Stimulated activated CD4-positive, alpha-beta T cell treated with anti-CD3 and anti-CD28 coated beads, Interleukin-2, amount 100 ng/mL, for 48 hours (primary cell): ENCODE data around the gene TGFBRAP1.
A peak's percentile ranks its signal among the peaks of the same experiment; 100 is the strongest.

Experiments
- DNase-seq, 2 donors: peaks; one replicate each; pipeline ENCODE4 v3.0.0-alpha.2; 2020

Gene TGFBRAP1

DNA sequence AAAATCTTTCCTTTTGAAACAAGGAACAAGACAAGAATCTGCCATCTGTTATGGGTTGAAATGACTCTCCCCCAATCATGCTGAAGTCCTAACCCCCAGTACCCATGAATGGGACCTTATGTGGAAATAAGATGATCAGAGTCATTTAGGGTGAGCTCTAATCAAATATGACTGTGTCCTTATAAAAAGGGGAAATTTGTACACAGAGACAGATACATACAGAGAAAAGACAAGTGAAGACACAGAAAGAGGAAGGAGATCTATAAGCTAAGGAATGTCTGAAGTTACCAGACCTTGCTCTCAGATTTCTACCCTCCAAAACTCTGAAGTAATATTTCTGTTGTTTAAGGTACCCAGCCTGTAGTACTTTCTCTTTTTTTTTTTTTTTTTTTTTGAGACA, 15.7 kb downstream of the TGFBRAP1 start:
- DNase-seq = no peak

- no peak for DNase-seq
These were observed 20.4 kb downstream of the TGFBRAP1 start for GRCh38 chr2:105309147-105309545.

DNA sequence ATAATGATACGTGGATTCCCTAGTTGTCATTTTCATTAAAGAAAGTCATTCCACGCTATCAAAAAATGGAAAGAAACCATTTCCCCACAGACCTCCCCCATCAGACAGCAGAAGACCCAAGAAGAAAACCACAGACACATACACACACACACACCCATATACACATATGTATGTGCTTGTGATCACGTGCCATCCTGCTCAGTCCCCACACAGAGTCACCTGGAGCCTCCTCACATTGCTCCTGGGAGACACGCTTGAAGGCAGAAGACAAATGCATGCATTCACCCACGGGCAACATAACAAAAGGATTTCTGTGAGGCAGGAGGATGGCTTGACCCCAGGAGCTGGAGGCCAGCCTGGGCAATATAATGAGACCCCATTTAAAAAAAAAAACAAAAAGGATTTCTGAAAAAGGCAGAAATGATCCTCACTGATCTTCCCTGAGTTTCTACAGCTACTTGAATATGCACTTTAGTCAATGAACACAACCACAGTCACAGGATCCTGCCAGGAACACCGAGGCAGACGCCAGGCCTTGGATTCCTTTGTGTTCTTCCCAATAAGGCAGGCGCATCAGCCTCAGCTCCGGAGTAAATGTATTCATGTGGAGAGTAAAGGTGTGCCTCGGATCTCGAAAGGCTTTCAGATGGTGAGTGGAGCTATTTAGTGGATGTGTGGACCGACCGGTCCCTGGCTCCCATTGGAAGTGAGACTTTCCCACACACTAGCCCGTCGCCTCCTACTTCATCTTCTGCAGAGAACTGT, 21.0 kb downstream of the TGFBRAP1 start:
- no peak for DNase-seq

- no peak for DNase-seq
These were observed 21.6 kb downstream of the TGFBRAP1 start for GRCh38 chr2:105307962-105308361.

GRCh38 chr2:105307550-105307949, 22.0 kb downstream of the TGFBRAP1 start:
- no peak for DNase-seq

GRCh38 chr2:105307146-105307545, 22.4 kb downstream of the TGFBRAP1 start:
- no peak for DNase-seq

GRCh38 chr2:105301646-105302045, 27.9 kb downstream of the TGFBRAP1 start:
- DNase-seq = no peak

DNA sequence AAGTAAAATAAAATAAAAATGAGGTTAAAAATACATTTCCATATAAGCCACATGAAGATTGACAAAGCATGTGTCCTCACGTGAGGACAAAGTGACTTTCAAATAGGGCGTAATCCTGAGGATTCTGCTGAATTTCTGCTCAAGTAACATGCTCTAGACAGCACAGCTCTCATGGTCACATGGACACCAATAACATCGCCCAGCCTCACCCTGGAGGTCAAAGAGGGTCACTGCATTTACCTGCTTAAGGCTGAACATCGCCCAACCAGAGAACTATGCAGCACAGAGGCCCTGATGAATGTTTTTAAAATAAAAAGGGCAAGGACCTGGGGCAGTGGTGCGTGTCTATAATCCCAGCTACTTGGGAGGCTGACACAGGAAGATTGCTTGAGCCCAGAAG, 30.2 kb downstream of the TGFBRAP1 start:
- no peak for DNase-seq

DNA sequence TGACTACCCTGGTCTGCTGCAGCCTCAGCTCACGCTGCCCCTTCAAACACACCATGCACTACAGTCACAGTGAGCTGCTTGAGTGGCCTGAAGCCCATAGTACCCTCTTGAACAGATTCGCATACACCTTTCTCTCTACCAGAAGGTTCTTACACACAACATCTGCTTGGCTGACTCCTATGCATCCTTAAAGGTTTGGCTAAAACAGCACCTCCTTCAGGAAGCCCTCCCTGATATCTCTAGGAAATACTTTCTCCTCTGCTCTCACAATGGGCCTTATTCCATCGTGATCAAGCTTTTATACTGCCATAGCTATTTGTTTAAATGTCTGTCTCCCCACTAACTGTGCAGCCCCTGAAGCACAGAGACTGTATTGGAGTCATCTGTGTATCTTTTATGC, 31.5 kb downstream of the TGFBRAP1 start:
- DNase-seq = no peak

- no peak for DNase-seq
These were observed 32.3 kb downstream of the TGFBRAP1 start for GRCh38 chr2:105297216-105297615.

DNA sequence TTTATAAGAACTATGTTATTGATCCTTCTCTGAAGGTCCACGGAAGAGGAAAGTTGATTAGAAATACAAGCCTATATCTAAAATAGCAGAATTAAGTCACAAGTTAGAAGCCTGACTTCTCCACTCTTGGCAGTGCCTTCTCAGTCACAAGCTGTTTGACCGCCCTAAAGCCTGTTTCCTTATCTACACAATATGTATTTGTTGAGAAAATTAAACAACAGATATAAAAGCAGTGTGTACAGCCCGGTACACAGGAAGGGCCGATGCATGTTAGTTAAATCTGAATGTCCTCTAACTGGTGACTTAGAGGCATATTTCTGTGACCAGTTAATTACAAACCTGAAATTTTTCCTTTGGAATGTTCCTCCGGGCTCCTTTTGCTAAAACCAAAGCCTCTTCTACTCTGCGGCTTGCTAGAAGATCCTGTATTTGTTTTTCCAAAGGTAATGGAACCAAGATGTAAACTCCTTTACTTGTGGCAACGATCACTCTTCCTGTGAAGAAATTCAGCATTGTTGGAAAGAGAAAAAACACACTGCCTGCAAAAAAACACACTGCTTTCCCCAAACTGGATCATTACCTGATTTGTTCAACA, 33.4 kb downstream of the TGFBRAP1 start:
- DNase-seq = no peak

- peak; percentile 5 to 8 for DNase-seq
These were observed 34.6 kb downstream of the TGFBRAP1 start for GRCh38 chr2:105294844-105295481.

- no peak for DNase-seq
These were observed 35.5 kb downstream of the TGFBRAP1 start for GRCh38 chr2:105294046-105294445.

GRCh38 chr2:105291981-105292380, 37.6 kb downstream of the TGFBRAP1 start:
- DNase-seq = no peak

DNA sequence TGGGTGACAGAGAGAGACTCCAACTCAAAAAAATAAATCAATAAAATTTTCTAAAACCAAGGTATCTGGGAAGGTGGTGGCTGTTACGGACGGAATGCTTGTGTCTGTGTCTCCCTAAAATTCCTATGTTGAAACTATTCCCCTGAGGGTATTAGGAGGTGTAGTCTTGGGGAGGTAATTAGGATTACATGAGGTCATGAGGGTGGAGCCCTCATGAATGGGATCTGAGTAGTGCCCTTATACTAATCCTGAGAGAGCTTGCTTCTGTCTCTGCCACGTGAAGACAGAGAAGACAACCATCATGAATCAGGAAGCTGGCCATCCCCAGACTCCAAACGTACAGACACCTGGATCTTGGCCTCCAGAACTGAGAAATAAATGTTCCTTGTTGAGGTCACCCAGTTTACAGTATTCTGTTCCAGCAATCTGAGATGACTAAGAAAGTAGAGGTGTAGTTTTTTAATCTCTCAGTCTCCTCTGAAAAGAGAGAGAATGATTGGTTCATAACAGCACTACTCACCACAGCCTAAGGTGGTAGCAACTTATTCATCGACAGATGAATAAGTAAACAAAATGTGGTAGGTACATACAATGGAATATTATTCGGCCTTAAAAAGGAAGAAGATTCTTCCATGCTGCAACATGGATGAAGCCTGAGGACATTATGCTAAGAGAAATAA, 38.4 kb downstream of the TGFBRAP1 start:
- DNase-seq = no peak

DNA sequence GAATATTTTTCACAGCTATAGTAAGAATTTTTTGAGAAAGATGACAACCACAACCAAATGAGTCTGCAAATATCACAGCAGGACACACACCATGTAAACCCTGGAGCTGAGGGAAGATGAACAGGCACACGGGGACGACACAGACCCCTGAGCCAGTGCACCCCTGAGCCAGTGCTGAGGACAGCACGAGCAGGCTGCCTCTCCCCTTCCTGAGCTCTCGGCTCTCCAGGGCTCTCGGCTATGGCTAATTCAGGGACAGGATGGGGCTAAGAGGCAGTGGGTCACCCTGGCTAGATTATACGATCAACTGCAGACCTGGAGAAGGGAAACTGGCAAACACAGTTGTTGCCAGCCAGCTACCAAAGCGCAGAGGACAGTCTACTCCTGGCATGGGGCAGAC, 41.4 kb downstream of the TGFBRAP1 start:
- DNase-seq = no peak

DNA sequence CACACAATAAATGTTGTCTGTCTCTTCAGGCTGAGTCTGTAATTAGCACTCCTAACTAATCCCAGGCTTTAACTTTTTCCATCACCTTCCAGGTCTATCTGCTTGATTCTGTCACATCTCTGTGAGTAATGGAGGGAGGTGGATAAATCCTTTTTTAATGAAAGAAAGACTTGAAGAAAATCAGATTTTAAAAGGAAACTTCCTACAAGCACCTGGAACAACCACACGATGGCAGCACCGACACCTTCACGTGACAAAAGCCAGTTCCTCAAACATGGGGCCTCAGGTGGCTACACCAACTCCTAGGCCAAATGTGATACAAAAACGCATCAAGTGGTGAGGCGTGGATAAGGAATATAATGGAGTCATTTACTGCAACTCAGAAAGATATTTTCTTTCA, 41.8 kb downstream of the TGFBRAP1 start:
- peak; percentile 9 to 19 for DNase-seq

GRCh38 chr2:105283532-105283931, 46.0 kb downstream of the TGFBRAP1 start:
- DNase-seq = no peak

DNA sequence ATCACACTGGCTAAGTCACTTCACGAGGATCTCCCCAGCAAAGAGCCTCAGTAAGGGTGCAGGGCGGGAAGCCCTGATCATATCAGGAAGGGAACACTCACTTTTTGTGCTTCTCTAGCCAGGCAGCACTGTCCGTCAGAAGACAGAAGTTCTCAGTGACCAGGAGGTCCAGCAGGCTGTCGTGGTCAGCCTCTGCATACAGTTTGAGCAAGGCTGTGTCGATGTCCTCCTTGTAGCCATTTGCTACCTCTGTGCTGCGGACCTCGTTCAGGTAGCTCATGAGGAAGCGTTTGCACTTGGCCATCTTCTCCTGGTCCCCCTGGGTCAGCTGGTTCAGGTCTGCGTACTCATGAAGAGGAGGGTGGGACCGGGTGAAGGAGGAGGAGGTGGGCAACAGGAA, 49.3 kb downstream of the TGFBRAP1 start:
- no peak for DNase-seq

GRCh38 chr2:105279126-105279525, 50.4 kb downstream of the TGFBRAP1 start:
- no peak for DNase-seq

- DNase-seq = no peak
These were observed 50.9 kb downstream of the TGFBRAP1 start for GRCh38 chr2:105278654-105279053.

DNA sequence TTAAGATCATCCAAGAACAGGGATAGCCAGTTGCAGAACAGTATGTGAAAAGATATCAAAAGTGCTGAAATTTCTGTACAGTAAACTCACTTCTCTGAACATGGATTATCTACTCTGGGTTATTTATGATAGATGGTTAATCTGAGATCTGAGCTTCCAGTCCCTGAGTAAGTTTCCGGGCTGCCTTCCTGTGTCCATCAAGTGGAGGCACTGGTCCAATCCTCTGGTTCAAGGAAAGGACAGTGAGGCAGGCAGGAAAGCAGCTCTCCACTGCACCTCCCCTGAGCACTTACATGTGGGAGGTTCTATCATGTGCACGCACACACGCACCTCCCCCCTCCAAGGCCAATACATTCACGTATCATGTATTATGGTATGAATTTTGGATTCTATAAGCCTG, 55.5 kb downstream of the TGFBRAP1 start:
- DNase-seq = no peak

GRCh38 chr2:105272176-105272575, 57.4 kb downstream of the TGFBRAP1 start:
- DNase-seq = no peak
